GM23248 (cell line): ENCODE data around the gene SHISA9.

Experiments used
- EZH2 ChIP-seq: fragments of 200-600 bp; sonication (generic); IDR thresholded peaks from 2 replicates; pipeline ENCODE4 v1.6.1; 2018; ENCODE audit warnings: antibody characterized with exemption, mild to moderate bottlenecking; ENCODE audit not compliant: insufficient read depth, poor library complexity, severe bottlenecking
- EZH2phosphoT487 ChIP-seq: fragments of 200-600 bp; sonication (generic); IDR thresholded peaks from 2 replicates; pipeline ENCODE4 v1.6.1; 2018; ENCODE audit warnings: antibody characterized with exemption, moderate library complexity, mild to moderate bottlenecking, low read depth; ENCODE audit not compliant: insufficient read depth

DNA sequence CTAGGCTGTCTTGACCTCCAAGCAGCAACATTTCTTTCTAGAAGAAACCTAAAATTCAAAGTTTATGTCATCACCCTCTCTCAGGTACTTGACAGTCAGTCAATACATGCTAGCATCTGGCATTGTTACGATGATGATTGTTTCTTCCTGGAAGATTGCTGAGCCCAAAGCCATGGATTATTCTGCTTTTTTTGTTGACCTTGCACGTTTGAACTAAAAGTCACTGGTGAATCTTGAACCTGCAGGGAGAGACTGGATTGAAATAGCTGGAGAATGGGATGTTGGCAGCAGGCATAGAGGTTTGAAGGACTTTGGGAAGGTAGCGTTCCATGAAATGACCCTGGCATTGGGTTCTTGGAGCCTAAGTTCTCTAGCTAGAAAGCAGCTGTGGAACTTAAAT, 42.9 kb downstream of the SHISA9 start:
- TF ChIP-seq EZH2 (no peak), EZH2phosphoT487 (no peak)
